SHP77 (cell line): ENCODE data around the gene VRTN.

ENCODE experiments used
- DNase-seq, 2 experiments: peaks; one replicate each; lab custom pipeline; 2025; lab: John Stamatoyannopoulos, UW

The VRTN gene

DNA sequence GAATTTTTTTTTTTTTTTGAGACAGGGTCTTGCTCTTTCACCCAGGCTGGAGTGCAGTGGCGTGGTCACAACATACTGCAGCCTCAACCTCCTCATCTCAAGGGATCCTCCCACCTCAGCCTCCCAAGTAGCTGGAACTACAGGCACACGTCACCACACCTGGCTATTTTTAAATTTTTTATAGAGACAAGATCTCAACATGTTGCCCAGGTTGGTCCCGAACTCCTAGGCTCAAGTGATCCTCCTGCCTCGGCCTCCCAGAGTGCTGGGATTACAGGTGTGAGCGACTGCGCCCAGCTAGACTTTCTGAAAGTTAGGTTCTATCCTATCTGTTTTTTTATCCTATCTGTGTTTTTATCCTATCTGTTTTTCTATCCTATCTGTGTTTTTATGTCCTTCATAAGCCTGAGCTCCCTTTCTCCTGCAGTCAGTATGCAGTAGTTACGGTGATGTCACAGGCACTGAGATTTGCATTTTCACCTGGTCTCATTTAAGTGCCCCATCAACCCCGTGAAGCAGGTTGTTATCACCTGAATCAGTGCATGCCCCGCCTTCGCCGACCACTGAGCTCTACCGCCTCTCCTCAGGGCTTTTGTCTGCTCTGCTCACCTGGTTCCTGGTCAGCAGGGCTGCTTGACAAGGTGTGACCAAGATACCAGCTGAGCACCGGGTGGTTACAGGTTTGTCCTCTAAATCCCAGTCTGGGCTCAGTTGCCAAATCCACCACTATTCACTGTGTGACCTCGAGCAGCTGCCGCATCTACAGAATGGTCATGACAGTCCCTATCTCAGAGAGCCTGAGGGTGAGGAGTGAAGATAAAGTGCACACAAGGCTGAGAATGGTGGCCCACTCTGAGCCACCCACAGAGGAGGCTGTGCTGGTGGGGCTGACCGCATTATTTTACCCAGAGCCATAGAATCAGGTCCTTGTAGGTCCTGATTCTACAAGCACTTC lies 44.6 kb downstream of the VRTN start:
- no peak for DNase-seq

DNA sequence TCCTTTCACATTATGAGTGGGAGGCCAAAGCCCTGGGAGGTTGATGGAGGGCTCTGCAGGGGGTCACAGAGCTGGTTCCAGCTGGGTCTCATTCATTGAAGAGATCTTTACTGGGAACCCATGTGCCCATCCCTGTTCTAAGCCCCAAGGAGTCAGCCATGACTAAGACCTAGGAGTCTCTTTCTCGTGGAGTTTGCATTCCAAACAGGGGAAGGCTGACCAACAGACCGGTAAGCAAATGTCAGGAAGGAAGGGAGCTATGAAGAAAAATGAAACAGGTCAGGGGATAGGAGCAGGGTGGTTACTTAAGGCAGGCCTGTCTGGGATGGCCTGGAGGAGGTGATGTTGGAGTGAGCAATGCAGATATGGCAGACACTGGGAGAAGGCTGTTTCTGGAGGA lies 46.3 kb downstream of the VRTN start:
- no peak for DNase-seq

DNA sequence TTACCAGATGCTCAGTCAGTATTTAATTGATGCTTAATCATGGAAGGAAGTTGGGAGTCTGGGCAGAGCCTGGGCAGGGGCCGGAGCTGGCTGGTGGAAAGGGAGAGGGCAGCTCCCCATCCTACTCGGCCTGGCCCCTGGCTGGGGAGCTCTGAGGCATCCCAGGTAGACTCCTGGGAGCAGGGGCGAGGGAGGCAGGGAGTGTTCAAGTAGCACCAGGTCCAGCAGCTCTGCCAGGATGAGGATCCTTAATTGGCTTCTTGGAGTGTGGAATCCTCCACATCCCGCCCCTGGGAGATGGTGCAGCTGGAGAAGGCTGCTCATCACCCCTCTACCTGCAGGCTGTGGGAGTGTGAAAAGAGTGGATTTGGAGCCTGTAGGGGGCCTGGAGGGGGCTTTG lies 46.8 kb downstream of the VRTN start:
- no peak for DNase-seq

DNA sequence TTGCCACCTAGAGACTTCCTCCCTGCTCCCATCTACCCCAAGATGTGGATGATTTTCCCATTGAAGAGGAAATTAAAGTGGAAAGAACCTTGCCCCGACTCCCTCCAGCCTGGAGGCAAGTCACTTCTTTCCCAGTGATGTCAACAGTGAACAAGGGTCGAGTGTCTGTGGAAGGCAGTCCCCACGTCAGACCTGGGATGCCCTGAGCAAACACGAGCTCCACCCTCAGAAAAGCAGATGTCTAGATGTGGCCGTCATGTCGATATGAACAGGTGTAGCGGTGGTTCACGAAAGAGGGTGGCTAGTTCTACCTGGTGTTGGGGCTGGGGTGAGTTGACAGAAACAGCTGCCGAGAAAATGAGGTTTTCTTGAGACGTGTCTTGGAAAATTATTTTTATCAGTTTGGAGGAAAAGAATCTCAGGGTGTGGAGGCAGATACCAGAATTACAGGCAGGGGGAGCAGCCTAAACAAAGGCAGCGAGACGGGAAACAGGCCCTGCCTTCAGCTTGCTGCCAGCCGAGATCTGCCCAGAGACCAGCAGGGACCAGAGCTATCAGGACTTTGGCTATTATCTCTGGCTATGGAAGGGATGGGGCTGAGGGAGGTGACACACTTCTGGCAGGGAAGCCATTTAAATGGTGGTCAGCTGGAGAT lies 51.9 kb downstream of the VRTN start:
- DNase-seq = no peak

DNA sequence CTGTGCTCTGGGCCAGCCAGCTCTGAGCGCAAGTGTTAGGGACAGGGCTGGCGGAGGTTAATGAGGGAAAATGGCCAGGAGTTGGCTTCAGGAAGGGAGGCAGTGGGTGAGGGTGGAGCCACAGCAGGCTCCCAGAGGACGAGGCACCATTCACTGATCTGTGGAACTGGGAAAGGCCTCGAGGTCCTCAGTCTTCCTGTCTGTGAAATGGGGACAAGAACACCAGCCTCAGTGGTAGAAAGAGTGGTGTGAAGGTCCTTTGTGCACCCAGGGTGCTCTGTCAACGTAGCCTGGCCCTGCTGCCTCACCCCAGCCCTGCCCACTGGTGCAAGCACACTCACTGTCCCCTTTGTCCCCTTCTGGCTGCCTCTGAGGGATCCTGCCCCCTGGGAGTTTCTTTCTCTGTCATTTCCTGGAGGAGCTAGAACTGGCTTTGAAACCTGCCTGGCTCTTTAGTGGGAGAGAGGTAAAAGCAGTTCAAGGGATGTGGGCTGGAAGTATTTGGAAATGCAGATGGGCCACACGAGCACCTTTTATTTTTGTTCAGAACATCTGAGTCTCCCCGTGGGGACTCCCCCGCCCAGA lies 52.7 kb downstream of the VRTN start:
- no peak for DNase-seq

DNA sequence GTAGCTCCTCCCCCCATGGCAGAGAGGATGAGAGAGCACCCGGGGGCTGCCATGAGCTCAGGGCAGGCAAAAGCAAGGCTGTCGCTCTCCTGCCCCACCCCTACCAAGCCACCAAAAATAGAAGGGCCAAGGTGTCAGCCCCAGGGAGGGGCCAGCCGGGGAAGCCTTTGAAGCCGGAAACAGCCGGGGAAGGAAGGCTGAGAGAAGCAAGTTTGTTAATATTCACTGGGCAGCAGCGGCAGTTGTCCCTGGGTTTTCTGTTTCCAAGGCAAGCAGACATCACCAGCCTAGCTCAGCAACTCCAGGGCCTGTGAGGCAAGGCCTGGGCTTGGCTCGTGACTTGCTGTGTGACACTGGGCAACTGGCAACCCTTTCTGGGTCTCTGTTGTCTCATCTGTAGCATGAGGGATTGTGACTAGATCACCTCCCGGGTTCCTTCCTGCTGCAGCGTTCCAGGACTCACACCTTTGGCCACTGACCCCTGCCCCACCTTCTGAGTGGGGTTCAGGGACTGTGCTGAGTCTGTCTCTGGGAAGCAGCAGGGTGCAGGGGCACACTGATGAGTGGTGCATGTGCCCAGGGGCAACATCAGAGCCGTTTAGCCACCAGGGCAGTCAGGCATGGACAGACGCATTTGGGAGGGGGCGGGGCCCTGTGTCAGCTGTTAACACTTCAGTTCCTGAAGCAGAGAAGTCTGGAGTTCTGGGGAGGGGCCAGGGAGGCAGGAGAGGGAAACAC lies 53.4 kb downstream of the VRTN start:
- DNase-seq = peak; percentile 4 to 25

DNA sequence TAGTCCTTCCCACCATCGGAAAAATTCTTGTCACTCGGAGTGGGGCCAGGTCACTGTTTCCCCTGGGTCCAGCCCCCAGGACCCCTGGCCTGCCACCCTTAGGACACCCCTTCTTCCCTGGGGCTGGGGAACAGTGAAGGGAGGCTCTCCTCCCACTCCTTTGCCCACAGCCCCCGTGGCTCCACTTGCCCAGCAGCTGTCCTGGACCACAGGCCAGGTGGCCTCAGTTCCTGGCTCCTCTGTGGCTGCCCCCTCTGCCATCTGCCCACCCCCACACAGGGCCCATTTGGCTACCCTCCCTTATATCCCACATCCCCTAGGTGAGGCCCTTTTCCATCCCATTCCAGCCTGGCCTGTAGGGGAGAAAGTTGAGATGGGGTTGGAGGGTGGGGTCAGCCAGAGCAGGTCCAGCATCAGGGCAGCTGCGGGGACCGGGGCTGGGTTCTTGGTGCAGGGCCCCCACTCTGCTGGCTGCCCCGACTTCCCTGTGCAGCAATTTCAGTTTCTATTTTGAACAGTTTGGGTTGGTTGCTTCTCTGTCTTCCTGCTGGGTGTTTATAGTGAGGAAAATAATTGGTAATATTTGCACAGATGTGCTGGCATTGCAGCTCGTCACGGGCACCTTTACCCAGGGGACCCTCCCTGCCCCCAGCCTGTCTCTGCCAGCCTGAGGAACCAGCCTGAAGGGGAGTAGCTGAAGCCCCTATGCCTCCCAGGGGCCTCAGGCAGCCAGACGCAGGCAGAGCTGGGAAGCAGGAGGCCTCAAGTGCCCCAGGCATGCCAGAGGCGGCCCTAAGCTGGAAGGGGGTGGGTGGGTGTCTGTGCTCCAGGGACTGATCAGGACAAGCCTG lies 54.4 kb downstream of the VRTN start:
- DNase-seq = no peak

DNA sequence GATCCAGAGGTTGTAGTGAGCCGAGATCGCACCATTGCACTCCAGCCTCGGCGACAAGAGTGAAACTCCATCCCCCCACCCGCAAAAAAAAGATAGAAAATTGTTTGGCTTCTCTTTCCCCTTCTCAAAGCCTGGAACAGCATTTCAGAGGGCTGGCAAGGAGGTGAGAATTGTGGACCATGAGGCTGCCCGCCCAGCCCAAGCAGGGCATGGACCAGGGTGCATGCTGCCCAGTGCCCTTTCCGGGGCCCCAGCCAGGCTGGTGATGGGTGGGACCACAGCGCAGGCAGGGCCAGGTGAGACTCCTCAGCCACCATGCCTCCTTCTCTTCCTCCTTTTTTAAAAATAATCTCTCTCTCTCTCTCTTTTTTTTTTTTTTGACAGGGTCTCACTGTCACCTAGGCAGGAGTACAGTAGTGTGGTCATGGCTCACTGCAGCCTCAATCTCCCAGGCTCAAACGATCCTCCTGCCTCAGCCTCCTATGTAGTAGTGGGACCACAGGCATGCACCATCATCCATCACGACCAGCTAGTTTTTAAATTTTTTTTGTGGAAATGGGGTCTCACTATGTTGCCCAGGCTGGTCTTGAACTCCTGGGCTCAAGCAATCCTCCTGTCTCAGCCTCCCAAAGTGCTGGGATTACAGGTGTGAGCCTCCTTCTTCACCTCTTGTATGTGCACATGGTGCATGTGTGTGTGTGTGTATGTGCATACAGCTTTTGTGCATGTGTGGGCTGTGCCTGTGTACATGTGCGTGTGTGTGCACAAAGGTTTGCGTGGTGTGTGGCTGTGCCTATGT lies 55.5 kb downstream of the VRTN start:
- DNase-seq = no peak

DNA sequence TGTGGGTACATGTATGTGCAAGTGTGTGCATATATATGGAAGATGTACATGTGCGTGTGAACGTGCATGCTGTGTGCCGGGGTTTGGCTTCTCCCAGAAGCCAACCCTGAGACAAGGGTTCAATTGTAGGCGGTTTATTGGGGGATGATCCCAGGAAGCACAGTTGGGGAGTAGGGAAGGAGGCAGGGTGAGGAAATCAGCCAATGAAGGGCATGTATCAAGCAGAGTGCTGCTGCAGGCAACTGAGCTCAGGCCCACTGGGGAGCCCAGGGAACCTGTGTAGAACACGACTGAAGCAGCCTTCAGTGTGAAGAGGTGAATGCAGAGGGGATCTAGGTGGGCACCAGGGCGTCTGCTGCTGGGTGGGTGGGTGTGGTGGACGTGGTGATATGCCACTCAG lies 56.2 kb downstream of the VRTN start:
- no peak for DNase-seq

DNA sequence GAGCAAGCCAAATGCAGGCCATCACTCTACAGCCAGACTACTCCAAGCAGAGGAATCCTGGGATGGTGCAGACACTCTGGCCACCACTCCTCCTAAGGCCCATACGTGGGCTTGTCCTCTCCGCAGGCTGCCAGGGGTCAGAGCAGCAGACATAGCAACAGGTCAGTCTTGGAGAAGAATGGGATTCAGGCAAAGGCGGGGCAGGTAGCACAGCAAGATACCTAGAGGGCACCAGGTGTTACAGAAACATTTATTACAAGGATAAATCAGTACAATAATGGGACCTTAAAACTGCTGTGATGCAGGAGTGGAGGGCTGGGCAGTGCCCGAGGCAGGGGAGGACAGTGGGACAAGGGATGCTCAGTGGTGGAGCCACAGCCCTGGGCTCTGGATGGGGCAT lies 57.4 kb downstream of the VRTN start:
- DNase-seq = no peak

DNA sequence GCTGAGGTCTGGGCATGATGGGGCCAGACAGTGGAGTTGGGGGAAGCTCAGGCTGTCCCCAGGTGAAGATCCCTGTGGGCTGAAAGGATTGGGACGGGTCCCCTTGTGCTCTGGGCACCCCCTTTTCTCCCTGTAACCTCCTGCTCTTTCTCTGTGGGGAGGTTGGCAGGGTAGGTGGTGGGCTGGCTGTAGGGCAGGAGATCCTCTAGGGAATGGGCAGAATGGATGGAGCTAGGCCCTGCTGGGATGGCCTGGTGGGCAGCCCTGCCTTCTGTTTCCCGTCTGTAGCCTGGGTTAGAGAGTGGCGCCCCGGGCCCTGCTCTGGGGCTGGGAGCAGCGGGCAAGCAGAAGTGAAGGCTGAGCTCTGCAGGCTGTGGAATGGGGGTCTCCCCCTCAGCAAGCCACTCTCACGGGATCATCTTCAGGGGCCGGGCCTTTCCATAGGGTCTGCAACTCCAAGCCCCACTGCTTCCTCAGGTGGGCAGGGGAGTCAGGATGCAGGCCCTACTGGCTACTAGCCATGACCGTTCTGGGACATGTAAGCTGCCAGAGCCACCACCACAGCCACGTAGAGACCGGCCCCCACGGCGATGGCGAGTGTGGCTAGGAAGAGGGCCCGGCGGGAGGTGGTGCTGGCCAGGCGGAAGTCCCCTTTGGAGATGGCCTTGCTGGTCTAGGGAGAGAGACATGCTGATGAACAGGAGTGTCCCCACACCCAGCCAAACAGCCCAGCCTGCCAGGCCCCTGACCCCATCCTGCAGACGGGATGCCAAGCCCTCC lies 58.9 kb downstream of the VRTN start:
- no peak for DNase-seq

DNA sequence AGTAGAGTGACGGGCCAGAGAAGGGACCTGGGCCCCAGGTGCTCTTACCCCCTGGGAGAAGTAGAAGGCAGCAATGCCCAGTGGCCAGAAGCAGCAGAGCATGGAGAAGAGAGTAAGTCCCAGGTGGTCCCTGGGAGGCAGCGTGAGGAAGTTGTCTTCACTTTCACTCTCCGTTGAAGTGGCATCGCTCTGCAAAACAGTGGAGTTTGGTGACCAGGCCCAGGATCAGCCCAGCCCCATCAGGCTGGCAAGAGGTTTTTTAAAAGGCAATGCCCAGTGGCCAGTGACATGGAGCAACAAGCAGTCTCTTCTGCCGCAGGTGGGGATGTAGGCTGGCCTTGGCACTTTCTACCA lies 59.5 kb downstream of the VRTN start:
- no peak for DNase-seq

DNA sequence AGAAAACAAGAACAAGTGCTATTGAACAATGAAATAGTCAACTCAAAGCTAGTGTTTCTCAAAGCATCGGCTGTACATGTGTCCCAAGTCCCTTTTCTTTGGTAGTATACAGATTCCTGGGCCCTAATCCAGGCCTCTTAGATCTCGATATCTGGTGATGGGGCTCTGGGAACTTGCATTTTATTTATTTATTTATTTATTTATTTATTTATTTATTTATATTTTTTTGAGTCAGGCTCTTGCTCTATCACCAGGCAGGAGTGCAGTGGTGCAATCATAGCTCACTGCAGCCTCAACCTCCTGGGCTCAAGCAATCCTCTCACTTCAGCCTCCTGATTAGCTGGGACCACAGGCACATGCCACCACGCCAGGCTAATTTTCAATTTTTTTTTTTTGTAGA lies 60.6 kb downstream of the VRTN start:
- DNase-seq = no peak

DNA sequence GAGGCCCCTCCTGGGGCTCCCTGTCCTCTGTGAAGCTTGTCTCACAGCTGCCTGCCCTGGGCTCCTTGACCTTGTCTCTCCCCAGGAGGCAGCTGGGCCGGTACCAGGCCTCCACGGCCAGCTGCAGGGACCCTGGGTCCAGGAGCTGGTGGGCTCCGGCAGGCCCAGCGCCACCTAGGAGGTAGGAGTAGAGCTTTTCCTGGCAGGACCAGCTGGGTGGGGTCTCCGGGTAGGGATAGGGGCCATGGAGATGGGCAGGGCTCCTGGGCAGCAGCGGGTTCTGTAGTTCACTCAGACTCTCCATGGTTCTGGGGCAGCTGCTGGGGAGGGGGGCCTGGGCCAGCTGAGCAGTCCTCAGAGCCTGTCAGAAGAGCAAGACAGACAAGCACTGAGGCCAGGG lies 61.2 kb downstream of the VRTN start:
- DNase-seq = no peak
